Activated B cell treated with CpG ODN at 0.5 μM for 24 hours (primary cell): ENCODE measurements around the gene SERPINI1. TPM values are rescaled to one million over a fixed set of nuclear protein-coding genes. Genes with fewer than 3 reads are reported as not detected.
A peak's percentile ranks its signal among the peaks of the same experiment; 100 is the strongest.

Experiments
- ATAC-seq: fragments of 200-7000 bp; cut with Tn5 transposase; one replicate; pipeline ENCODE4 v1.10.0; 2021; ENCODE audit warnings: low read depth, mild to moderate bottlenecking, moderate library complexity
- CTCF ChIA-PET: fragments of 350-600 bp; sonication (Branson Sonifier 250); formaldehyde crosslinking; loops from one replicate; lab custom pipeline; 2021; ENCODE audit warnings: antibody characterized with exemption; lab: Charles Lee
- POLR2A ChIA-PET: fragments of 350-600 bp; sonication (Branson Sonifier 250); formaldehyde crosslinking; loops from one replicate; lab custom pipeline; 2021; ENCODE audit warnings: antibody characterized with exemption; lab: Charles Lee
- DNase-seq: peaks from one replicate; pipeline ENCODE4 v3.0.0; 2022
- H3K27ac Mint-ChIP-seq: one replicate; pipeline ENCODE4 v1.8.0; 2020; ENCODE audit warnings: mixed read lengths
- H3K27me3 Mint-ChIP-seq: one replicate; pipeline ENCODE4 v1.8.0; 2021; ENCODE audit warnings: mixed read lengths
- H3K36me3 Mint-ChIP-seq: one replicate; pipeline ENCODE4 v1.8.0; 2021; ENCODE audit warnings: low read depth, mixed read lengths
- H3K4me1 Mint-ChIP-seq: one replicate; pipeline ENCODE4 v1.8.0; 2021; ENCODE audit warnings: mixed read lengths
- H3K4me3 Mint-ChIP-seq: one replicate; pipeline ENCODE4 v1.8.0; 2020; ENCODE audit warnings: mild to moderate bottlenecking, mixed read lengths
- H3K9me3 Mint-ChIP-seq: one replicate; pipeline ENCODE4 v1.8.0; 2020; ENCODE audit warnings: mixed read lengths
- CTCF ChIP-seq: fragments of 200-600 bp; IDR thresholded peaks from one replicate; pipeline ENCODE4 v1.8.0; 2022; ENCODE audit warnings: antibody characterized with exemption, mild to moderate bottlenecking
- intact Hi-C: fragments of 100-400 bp; cut with micrococcal nuclease; formaldehyde crosslinking; loops from one replicate; pipeline ENCODE4 v1.15.1; 2024
- total RNA-seq: library from RNA; stranded (reverse); gene quantifications from 2 replicates; pipeline ENCODE4 v1.2.3, GENCODE V29; 2022

SERPINI1 gene
- total RNA-seq, 1 donor from 2014 or later, result 1.8 TPM

DNA sequence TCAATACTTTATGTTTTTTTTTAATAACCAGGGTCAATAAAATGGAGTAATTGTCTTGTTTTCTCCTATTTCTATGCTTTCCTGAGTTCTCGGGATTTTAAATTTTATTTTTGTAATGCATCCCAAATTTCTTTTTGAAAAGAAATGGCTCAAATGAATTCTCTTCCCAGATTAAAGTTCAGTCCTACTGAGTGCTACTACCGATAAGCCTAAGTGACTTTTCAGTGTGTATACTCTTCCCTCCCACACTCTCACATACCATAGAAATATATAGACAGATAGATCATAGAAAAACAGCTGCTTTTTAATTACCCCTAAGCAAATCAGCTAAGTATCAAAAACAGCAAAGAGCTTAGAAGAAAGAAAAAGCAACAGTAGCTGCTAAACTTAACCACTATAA is 1.5 kb downstream of the SERPINI1 start:
- ATAC-seq (no peak), DNase-seq (no peak)
- POLR2A ChIA-PET, result interaction anchor here (0.6 to 3.1 kb wide), 4 partner anchors 8 to 211 kb away, joined by 3 to 21 read pairs (median 6); no protein-coding TSS in a partner anchor
- intact Hi-C loops, result loop anchor here (5.0 kb wide), 2 partner anchors 35 to 145 kb away; no protein-coding TSS in a partner anchor
- no peak for TF ChIP-seq CTCF
- CTCF ChIA-PET, result no interaction called here
- H3K4me3 Mint-ChIP-seq, result peak overlapping the region; percentile 60
- H3K4me1 Mint-ChIP-seq, result peaks cover 30% of the 10 kb centered on the region
- peaks cover 11% of the 10 kb centered on the region for H3K36me3 Mint-ChIP-seq
- H3K27ac Mint-ChIP-seq, result no peak overlapping the region
- H3K27me3 Mint-ChIP-seq, result no peaks in the 10 kb centered on the region
- no peaks in the 10 kb centered on the region for H3K9me3 Mint-ChIP-seq

DNA sequence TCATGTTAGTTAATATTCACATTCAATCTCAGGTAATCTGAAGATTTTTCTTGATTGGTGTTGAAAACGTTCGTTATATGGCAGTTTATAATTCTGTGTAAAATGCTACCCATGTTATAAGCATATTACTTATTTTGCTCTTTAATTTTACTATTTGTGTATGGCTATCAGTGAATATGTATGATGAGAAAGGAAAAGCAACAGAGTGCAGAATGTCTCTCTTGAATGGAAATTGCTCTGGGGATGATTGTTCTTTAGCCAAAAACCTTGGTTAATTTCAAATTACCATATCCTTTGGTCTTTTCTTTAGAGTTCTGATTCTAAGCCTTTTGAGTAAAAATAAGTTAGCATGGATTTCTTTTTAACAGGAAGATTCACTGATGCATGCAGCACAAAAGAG is 2.5 kb downstream of the SERPINI1 start:
- POLR2A ChIA-PET, result no interaction called here
- CTCF ChIA-PET, result no interaction called here
- no peak for TF ChIP-seq CTCF
- Mint-ChIP-seq H3K27ac (no peak overlapping the region), H3K4me3 (no peak overlapping the region), H3K36me3 (peaks cover 4% of the 10 kb centered on the region), H3K9me3 (no peaks in the 10 kb centered on the region), H3K27me3 (no peaks in the 10 kb centered on the region), H3K4me1 (peaks cover 30% of the 10 kb centered on the region)
- intact Hi-C loops, result loop anchor here (5.0 kb wide), 2 partner anchors 34 to 144 kb away; no protein-coding TSS in a partner anchor
- DNase-seq, result no peak
- ATAC-seq, result no peak

DNA sequence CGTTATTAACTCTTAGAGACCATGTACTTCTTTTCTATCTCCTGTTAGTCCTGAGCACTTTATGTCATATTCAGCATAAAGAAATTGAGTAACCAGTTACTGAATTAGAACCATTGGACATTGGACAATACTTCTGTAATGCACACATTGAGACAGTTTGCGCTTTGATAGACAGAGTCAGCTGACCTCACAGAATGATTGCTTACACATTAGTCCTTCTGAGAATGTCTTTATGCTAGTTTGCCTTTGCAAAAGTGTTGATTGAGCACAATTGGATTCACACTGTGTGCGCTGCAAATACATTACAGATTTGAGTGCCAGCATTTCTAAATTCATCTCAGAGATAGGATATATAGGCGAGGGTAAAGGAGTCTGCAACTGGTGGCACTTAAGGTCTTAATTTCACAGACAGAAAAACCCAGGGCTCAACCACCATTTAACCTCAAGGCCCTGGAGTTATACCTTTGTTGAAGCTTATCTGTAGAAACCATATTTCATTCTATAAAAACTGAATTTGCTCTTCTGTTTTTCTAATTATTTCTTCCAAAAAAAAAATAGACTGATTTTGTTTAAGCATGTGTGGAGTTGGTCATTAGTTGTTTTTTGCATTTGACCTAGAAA is 3.8 kb downstream of the SERPINI1 start:
- TF ChIP-seq CTCF, result no peak

GRCh38 chr3:167740961-167741587 is 5.6 kb downstream of the SERPINI1 start:
- Mint-ChIP-seq H3K27me3 (no peaks in the 10 kb centered on the region), H3K27ac (peak overlapping the region; percentile 18), H3K4me1 (peaks cover 35% of the 10 kb centered on the region), H3K4me3 (no peak overlapping the region), H3K9me3 (no peaks in the 10 kb centered on the region), H3K36me3 (peaks cover 7% of the 10 kb centered on the region)
- CTCF ChIA-PET, result interaction anchor here (0.6 to 2.8 kb wide), 13 partner anchors 9 to 361 kb away, joined by 3 to 22 read pairs (median 6); partner anchors contain the start of gene ZBBX
- no peak for TF ChIP-seq CTCF
- POLR2A ChIA-PET, result interaction anchor here (1.1 to 1.6 kb wide), 2 partner anchors 8 to 13 kb away, joined by 3 to 5 read pairs; no protein-coding TSS in a partner anchor
- DNase-seq (no peak), ATAC-seq (peak; percentile 97)
- intact Hi-C loops, result loop anchor here (1.0 kb wide), 2 partner anchors 9 to 361 kb away; partner anchors contain the start of gene ZBBX

More for the DNA sequence above, 3.8 kb downstream of the SERPINI1 start:
- DNase-seq (no peak), ATAC-seq (no peak)
- H3K4me3 Mint-ChIP-seq, result no peak overlapping the region
- intact Hi-C loops, result loop anchor here (5.0 kb wide), 2 partner anchors 33 to 143 kb away; no protein-coding TSS in a partner anchor
- ChIA-PET POLR2A (no interaction called here), CTCF (interaction anchor here (2.0 to 2.8 kb wide), 2 partner anchors 11 to 359 kb away, joined by 19 to 22 read pairs; partner anchors contain the start of gene ZBBX)
- no peak overlapping the region for H3K27ac Mint-ChIP-seq
- no peaks in the 10 kb centered on the region for H3K27me3 Mint-ChIP-seq
- peaks cover 7% of the 10 kb centered on the region for H3K36me3 Mint-ChIP-seq
- H3K9me3 Mint-ChIP-seq, result no peaks in the 10 kb centered on the region
- peaks cover 30% of the 10 kb centered on the region for H3K4me1 Mint-ChIP-seq

- H3K27me3 Mint-ChIP-seq, result no peaks in the 10 kb centered on the region
- H3K4me1 Mint-ChIP-seq, result peaks cover 35% of the 10 kb centered on the region
- H3K27ac Mint-ChIP-seq, result no peak overlapping the region
- ATAC-seq (no peak), DNase-seq (no peak)
- no peak for TF ChIP-seq CTCF
- POLR2A ChIA-PET, result no interaction called here
- H3K36me3 Mint-ChIP-seq, result peaks cover 7% of the 10 kb centered on the region
- no peak overlapping the region for H3K4me3 Mint-ChIP-seq
- CTCF ChIA-PET, result interaction anchor here (0.9 kb wide), 1 partner anchor 362 kb away, joined by 4 read pairs; the partner anchor contains the start of gene ZBBX
- H3K9me3 Mint-ChIP-seq, result peaks cover 3% of the 10 kb centered on the region
- intact Hi-C loops, result no loop called here
Observed at GRCh38 chr3:167742338-167742737, 6.8 kb downstream of the SERPINI1 start.
